Gastrocnemius medialis (tissue), 4 donors: Measurements from ENCODE around the gene CTSD. TPM values are rescaled to one million over a fixed set of nuclear protein-coding genes. Genes with fewer than 3 reads are reported as not detected.

ENCODE experiments used
- ATAC-seq, 2 donors: fragments of 150-250 bp; one replicate each; pipeline ENCODE4 v1.9.1; 2016
- DNase-seq, 2 donors: peaks; one replicate each; pipeline ENCODE4 v3.0.0-alpha.2; 2019
- H3K27ac ChIP-seq, 4 donors: fragments of 200-600 bp; sonication (generic); 1 replicate in 1 of 4; 2 replicates in 3 of 4; pipeline ENCODE4 v1.5.1; 2016 to 2018; ENCODE audit warnings: mild to moderate bottlenecking in 2 of 4, moderate library complexity in 1 of 4
- H3K27me3 ChIP-seq, 3 donors: fragments of 200-600 bp; sonication (generic) in 2 of 3; 1 replicate in 1 of 3; 2 replicates in 2 of 3; pipeline versions ENCODE4 v1.5.1 to v1.6.0; 2016 to 2019; ENCODE audit warnings: mild to moderate bottlenecking in 1 of 3, moderate library complexity in 1 of 3
- H3K36me3 ChIP-seq, 2 donors: fragments of 200-600 bp; sonication (generic) in 1 of 2; one replicate each; pipeline ENCODE4 v1.5.1; 2017 to 2018
- H3K4me1 ChIP-seq, 2 donors: fragments of 200-600 bp; sonication (generic) in 1 of 2; one replicate each; pipeline ENCODE4 v1.5.1; 2016 to 2017; ENCODE audit warnings: mild to moderate bottlenecking in 2 of 2
- H3K4me3 ChIP-seq, 4 donors: fragments of 200-600 bp; sonication (generic) in 3 of 4; 1 replicate in 1 of 4; 2 replicates in 3 of 4; pipeline ENCODE4 v1.5.1; 2016 to 2019; ENCODE audit warnings: mild to moderate bottlenecking in 2 of 4
- H3K9me3 ChIP-seq, 3 donors: fragments of 200-600 bp; sonication (generic) in 2 of 3; 1 replicate in 1 of 3; 2 replicates in 2 of 3; pipeline ENCODE4 v1.5.1; 2016 to 2019
- CTCF ChIP-seq, 5 experiments: fragments of 450-650 bp in 3 of 5; fragments of 200-600 bp in 2 of 5; sonication (generic) in 2 of 5; IDR thresholded peaks in 4 of 5; conservative IDR thresholded peaks in 1 of 5; 1 replicate in 4 of 5; 2 replicates in 1 of 5; pipeline ENCODE4 v1.5.1; 2016 to 2019; ENCODE audit warnings: antibody characterized with exemption in 5 of 5, mild to moderate bottlenecking in 3 of 5, moderate library complexity in 3 of 5
- POLR2A ChIP-seq, 2 donors: fragments of 450-650 bp; IDR thresholded peaks; one replicate each; pipeline ENCODE4 v1.6.1; 2017; ENCODE audit warnings: antibody characterized with exemption in 2 of 2, mild to moderate bottlenecking in 2 of 2, moderate library complexity in 2 of 2
- in situ Hi-C, 4 donors: fragments of 200-750 bp; cut with MboI; loops; one replicate each; pipeline versions ENCODE4 v1.15.0 to v1.8.0; 2017; ENCODE audit warnings: low sequenced_read_pairs in 4 of 4
- intact Hi-C: fragments of 100-400 bp; cut with DNase I; formaldehyde crosslinking; loops from one replicate; pipeline ENCODE4 v1.15.1; 2023; ENCODE audit warnings: low total_unique reads
- total RNA-seq, 4 donors: library from RNA; depleted of rRNA; stranded (reverse); fragments of >200 nt; gene quantifications; one replicate each; pipeline versions ENCODE4 v1.1.0 to v1.2.3, GENCODE V29; 2016

Gene CTSD
- total RNA-seq, 4 donors from 2014 or later = 490 to 981 (median 845) TPM

GRCh38 chr11:1728301-1728700 lies 35.4 kb downstream of the CTSD start:
- in situ Hi-C loops (no loop called here), intact Hi-C loops (no loop called here)
- H3K4me3 ChIP-seq = no peak overlapping the region

GRCh38 chr11:1727861-1728260 lies 35.9 kb downstream of the CTSD start:
- H3K9me3 ChIP-seq = no peaks in the 10 kb centered on the region
- TF ChIP-seq CTCF (IDR thresholded peaks at IDR 0.05 in 4 of 5, conservative IDR thresholded peaks at IDR 0.05 in 1 of 5) = no peak
- TF ChIP-seq POLR2A (IDR thresholded peaks at IDR 0.05) = no peak
- intact Hi-C loops = no loop called here
- no peak for DNase-seq
- peaks cover 32 to 50% (median 46%) of the 10 kb centered on the region in 3 donors for H3K27me3 ChIP-seq
- H3K4me1 ChIP-seq = no peaks in the 10 kb centered on the region
- no peak overlapping the region for H3K27ac ChIP-seq
- no peak for ATAC-seq
- in situ Hi-C loops = no loop called here
- H3K4me3 ChIP-seq = no peak overlapping the region
- no peaks in the 10 kb centered on the region for H3K36me3 ChIP-seq

More at GRCh38 chr11:1728301-1728700, 35.4 kb downstream of the CTSD start:
- no peaks in the 10 kb centered on the region for H3K4me1 ChIP-seq
- H3K27ac ChIP-seq = no peak overlapping the region
- no peak for DNase-seq
- peaks cover 34 to 53% (median 47%) of the 10 kb centered on the region in 3 donors for H3K27me3 ChIP-seq
- ATAC-seq = no peak
- H3K36me3 ChIP-seq = no peaks in the 10 kb centered on the region
- no peak for TF ChIP-seq POLR2A (IDR thresholded peaks at IDR 0.05)
- no peak for TF ChIP-seq CTCF (IDR thresholded peaks at IDR 0.05 in 4 of 5, conservative IDR thresholded peaks at IDR 0.05 in 1 of 5)
- no peaks in the 10 kb centered on the region for H3K9me3 ChIP-seq

- no peak for ATAC-seq
- Histone ChIP-seq H3K36me3 (no peaks in the 10 kb centered on the region), H3K4me1 (no peaks in the 10 kb centered on the region), H3K4me3 (no peak overlapping the region), H3K9me3 (no peaks in the 10 kb centered on the region), H3K27ac (no peak overlapping the region), H3K27me3 (peaks cover 28 to 43% (median 43%) of the 10 kb centered on the region in 3 donors)
- no peak for TF ChIP-seq CTCF (IDR thresholded peaks at IDR 0.05 in 4 of 5, conservative IDR thresholded peaks at IDR 0.05 in 1 of 5)
- no peak for TF ChIP-seq POLR2A (IDR thresholded peaks at IDR 0.05)
- in situ Hi-C loops = no loop called here
- intact Hi-C loops = no loop called here
- DNase-seq = no peak
Observed at GRCh38 chr11:1727096-1727690, 36.5 kb downstream of the CTSD start.

- Histone ChIP-seq H3K4me3 (no peak overlapping the region), H3K27ac (no peak overlapping the region), H3K36me3 (no peaks in the 10 kb centered on the region), H3K4me1 (peaks cover 7 to 9% of the 10 kb centered on the region in 2 donors), H3K9me3 (no peaks in the 10 kb centered on the region), H3K27me3 (no peaks in the 10 kb centered on the region)
- intact Hi-C loops (loop anchor here (2.0 kb wide), 1 partner anchor 23 kb away; no protein-coding TSS in a partner anchor), in situ Hi-C loops (no loop called here)
- no peak for DNase-seq
- TF ChIP-seq POLR2A (IDR thresholded peaks at IDR 0.05) (no peak), CTCF (IDR thresholded peaks at IDR 0.05 in 4 of 5, conservative IDR thresholded peaks at IDR 0.05 in 1 of 5) (no peak)
- no peak for ATAC-seq
Observed at GRCh38 chr11:1719781-1720180, 43.9 kb downstream of the CTSD start.
